UCSD-AML1 (cell line): ENCODE data around the gene SARS1.

Experiments
- DNase-seq: peaks from one replicate; lab custom pipeline; 2025; ENCODE audit not compliant: unreplicated experiment; lab: John Stamatoyannopoulos, UW

Gene SARS1

DNA sequence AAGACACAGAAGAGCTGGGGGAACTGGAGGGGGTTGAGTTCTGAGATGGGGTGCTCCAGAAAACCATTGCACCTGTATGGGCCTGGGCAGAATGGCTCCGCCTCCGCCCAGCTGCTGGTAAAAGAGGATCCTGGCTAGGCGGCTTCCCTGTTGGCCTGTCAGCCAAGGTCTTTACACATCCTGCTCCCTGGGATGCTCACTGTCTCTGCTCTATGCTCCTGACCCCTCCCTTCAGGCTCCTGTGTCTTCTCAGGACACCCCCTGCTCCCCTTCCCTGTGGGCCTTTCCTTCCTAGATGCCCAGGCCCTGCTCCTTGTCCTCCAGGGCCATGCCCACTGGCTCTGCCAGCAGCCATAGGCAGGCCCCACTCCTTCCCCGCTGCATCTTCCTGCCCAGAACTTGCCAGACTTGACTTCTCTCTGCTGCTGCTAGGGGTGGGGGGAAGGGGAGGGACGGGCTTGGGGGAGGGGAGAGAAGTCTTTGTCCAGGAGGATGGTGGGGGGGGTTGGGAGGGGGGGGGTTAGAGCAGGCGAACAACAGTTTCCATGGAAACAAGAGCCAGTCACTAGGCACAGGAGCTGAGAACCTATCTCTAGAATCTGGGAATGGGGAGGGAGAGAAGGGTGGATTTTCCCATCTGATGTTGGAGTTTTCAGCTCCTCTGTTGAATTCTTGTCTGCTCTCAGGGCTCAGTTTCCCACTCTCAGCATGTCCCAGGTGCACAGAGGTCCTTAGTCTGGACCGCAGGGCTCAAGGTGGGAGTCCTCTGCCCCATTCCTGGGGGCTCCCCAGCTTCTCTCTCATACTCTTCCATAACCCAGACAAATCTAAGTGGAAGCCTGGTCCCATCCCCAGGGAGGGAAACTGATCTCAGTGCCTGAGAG lies 46.2 kb downstream of the SARS1 start:
- no peak for DNase-seq

DNA sequence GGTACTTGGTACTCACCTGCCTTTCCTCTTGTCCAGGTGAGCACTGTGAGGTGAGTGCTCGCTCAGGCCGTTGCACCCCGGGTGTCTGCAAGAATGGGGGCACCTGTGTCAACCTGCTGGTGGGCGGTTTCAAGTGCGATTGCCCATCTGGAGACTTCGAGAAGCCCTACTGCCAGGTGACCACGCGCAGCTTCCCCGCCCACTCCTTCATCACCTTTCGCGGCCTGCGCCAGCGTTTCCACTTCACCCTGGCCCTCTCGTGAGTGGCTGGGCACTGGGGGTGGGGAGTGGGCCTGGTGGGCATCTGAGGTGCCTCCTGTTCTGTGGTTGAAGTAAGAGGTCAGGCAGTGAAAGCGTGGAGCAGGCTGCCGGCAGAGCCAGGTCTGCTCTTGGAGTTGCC lies 47.3 kb downstream of the SARS1 start:
- no peak for DNase-seq

DNA sequence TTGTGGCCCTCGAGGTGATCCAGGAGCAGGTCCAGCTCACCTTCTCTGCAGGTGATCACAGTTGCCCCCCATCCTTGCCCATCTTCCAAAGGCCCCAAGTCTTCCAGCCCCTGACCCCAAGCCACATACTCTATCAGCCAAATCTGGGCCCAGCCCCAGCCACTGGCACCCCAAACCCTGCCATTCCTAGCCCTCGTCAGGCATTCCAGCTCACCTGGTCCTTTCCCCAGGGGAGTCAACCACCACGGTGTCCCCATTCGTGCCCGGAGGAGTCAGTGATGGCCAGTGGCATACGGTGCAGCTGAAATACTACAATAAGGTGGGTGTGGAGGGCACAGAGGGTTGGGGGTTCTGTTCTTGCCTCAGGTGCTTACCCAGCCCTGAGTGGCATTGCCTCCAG lies 47.9 kb downstream of the SARS1 start:
- DNase-seq: no peak

DNA sequence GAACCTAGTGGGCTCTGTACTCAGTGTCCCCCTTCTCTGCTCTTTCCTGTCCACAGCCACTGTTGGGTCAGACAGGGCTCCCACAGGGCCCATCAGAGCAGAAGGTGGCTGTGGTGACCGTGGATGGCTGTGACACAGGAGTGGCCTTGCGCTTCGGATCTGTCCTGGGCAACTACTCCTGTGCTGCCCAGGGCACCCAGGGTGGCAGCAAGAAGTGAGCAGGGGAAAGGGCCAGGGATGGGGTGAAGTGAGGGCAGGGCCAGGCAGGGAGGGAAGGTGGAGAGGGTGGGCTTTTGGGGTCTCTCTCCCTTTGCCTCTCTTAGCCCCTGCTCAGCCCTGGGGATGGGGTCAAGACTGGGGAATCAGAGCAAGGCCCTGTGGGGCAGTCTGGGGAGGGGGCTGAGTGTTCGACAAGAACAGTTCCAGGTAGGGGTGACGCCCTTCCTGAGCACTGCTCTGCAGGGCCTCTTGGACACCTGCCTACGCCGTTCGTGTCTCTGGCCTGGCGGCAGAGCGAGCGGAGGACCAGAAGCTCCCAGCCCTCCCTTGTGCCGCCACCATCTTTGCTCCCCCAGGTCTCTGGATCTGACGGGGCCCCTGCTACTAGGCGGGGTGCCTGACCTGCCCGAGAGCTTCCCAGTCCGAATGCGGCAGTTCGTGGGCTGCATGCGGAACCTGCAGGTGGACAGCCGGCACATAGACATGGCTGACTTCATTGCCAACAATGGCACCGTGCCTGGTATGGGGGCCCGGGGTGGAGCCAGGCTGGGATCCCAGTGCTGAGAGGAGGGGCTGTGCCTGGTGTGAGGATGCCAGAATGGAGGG lies 48.7 kb downstream of the SARS1 start:
- DNase-seq: no peak

DNA sequence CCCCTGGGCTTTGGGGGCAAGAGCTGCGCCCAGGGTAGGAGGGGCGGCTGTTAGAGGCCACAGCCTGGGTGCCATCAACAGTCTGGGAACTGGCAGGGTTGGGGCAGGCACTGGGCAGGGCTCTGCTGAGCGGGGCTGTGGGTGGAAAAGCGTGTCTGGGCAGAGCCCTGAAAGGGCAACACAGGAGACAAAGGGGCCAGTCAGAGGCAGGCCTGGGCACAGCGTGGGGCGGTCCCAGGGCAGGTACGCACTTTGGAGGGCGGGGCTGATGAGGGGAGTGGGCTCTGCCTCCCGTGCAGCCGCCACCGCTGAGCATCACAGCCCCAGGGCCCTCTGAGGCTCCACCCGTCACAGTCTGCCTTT lies 49.5 kb downstream of the SARS1 start:
- DNase-seq: no peak

DNA sequence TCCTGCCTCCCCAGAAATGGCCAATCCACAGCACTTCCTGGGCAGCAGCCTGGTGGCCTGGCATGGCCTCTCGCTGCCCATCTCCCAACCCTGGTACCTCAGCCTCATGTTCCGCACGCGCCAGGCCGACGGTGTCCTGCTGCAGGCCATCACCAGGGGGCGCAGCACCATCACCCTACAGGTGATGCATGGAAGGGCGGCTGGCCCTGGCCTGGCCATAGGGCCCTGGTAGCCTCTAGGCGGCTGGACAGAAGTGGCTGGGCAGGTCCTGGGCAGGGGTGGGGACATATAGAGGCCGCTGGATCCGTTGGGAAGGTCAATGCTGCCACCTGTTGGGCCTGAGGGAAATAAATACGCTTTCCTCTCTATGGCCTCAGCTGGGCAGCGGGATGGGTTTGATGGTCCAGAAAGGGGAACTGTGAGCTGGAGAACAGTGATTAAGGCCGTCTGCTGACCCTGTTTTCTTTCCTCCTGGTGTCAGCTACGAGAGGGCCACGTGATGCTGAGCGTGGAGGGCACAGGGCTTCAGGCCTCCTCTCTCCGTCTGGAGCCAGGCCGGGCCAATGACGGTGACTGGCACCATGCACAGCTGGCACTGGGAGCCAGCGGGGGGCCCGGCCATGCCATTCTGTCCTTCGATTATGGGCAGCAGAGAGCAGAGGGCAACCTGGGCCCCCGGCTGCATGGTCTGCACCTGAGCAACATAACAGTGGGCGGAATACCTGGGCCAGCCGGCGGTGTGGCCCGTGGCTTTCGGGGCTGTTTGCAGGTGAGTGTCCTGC lies 50.1 kb downstream of the SARS1 start:
- DNase-seq: peak; percentile 80

DNA sequence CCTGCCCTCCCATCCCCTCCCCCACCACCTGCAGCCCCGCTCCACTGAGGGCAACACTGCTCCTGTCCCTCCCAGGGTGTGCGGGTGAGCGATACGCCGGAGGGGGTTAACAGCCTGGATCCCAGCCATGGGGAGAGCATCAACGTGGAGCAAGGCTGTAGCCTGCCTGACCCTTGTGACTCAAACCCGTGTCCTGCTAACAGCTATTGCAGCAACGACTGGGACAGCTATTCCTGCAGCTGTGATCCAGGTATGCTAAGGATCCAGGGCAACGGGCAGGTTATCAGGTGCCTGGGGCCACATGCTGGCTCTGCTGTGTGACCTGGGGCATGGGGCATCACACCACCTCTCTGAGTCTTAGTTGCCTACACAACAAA lies 50.6 kb downstream of the SARS1 start:
- DNase-seq: no peak

DNA sequence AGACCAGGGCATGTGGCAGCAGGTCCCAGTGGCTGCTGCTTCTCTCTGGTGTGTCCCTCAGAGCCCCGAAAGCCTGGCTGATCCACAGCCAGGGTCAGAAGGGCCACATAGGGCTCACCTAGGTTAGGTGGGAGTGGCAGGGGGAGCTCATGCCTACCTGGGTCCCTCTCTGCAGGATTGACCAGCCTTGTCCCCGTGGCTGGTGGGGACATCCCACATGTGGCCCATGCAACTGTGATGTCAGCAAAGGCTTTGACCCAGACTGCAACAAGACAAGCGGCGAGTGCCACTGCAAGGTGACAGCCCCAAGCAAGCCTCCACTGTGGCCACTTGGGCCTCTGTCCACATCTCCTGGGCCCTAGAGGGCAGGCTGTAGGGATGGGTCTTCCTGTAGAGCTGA lies 51.3 kb downstream of the SARS1 start:
- no peak for DNase-seq

DNA sequence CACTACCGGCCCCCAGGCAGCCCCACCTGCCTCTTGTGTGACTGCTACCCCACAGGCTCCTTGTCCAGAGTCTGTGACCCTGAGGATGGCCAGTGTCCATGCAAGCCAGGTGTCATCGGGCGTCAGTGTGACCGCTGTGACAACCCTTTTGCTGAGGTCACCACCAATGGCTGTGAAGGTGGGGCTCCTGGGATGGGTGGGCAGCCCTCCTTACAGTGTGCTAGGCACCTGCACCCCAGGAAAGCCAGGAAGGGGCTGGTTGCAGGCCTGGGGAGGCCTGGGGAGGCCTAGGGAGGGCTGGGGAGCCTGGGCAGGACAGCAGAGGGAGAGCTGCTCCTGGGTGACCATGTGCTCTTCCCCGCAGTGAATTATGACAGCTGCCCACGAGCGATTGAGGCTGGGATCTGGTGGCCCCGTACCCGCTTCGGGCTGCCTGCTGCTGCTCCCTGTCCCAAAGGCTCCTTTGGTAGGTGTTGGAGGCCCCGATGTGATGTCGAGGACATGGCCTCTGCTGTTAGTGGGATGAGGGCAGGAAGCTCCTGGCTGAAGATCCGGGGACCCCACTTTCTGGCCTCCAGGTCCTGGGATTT lies 52.1 kb downstream of the SARS1 start:
- no peak for DNase-seq

DNA sequence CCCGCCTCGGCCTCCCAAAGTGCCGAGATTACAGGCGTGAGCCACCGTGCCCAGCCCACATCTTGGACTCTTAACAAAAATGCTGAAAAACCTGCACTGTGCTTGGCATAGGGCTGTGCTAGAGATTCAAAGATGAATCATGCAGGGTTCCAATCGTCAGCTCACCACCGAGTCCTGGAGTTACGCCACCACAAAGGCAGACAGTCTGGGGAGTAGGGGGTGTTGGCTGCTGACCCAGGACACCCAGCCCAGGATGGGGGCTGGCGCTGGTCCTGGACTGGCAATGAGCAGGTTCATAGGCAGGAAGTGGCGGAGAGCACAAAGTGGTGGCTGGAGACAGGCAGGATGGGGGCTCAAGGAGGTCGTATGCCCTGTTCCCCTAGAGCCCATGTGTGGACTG lies 53.2 kb downstream of the SARS1 start:
- DNase-seq: no peak

DNA sequence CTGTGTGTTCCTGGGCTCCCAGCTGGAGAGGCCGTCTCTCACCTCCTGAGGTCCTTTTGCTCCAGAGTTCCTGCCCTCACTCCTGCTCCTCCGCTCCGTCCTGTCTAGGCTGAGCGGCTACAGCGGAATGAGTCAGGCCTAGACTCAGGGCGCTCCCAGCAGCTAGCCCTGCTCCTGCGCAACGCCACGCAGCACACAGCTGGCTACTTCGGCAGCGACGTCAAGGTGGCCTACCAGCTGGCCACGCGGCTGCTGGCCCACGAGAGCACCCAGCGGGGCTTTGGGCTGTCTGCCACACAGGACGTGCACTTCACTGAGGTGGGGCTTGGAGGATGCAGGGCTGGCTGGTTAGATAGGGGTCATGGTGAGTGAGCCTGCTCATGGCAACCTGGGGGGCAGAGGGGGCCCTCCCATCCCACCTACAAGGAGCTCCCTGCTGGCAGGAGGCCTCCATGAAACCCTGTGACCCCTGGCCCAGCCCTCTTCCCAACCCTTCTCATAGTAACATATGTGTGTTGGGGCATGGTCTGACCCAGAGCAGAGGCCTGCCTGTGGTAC lies 54.1 kb downstream of the SARS1 start:
- no peak for DNase-seq

DNA sequence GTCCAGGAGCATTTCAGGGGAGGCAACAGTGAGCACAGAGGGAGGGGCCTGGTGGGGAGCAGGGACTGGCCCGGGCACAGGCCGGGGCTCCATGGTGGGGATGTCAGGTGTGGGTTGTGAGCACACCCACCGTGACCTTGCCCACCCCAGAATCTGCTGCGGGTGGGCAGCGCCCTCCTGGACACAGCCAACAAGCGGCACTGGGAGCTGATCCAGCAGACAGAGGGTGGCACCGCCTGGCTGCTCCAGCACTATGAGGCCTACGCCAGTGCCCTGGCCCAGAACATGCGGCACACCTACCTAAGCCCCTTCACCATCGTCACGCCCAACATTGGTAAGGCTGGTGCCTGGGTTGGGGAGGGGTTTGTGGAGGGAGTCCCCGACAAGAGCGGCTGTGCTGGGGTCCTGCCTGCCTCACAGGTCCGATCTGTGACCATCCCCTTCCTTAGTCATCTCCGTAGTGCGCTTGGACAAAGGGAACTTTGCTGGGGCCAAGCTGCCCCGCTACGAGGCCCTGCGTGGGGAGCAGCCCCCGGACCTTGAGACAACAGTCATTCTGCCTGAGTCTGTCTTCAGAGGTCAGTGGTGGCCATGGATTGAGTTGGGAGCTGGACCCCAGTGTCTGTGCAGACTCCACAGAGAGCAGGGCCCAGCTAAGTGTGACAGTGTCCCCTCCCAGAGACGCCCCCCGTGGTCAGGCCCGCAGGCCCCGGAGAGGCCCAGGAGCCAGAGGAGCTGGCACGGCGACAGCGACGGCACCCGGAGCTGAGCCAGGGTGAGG lies 54.9 kb downstream of the SARS1 start:
- DNase-seq: no peak

DNA sequence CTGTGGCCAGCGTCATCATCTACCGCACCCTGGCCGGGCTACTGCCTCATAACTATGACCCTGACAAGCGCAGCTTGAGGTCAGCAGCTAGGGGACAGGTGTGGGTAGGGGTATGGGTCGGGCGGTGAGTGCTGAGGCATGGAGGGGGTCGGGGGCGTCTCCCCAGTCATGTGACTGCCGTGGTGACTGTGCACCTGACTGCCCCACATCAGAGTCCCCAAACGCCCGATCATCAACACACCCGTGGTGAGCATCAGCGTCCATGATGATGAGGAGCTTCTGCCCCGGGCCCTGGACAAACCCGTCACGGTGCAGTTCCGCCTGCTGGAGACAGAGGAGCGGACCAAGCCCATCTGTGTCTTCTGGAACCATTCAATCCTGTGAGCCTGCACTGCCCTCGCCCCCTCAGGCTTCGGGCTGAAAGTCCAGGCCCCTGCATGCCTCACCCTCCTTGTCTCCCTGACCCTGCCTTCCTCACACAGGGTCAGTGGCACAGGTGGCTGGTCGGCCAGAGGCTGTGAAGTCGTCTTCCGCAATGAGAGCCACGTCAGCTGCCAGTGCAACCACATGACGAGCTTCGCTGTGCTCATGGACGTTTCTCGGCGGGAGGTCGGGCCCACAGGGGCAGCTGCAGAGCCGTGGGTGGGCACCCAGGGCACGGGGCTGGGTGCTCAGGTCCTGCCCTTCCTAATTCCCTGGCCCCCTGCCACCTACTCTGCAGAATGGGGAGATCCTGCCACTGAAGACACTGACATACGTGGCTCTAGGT lies 55.7 kb downstream of the SARS1 start:
- DNase-seq: no peak

DNA sequence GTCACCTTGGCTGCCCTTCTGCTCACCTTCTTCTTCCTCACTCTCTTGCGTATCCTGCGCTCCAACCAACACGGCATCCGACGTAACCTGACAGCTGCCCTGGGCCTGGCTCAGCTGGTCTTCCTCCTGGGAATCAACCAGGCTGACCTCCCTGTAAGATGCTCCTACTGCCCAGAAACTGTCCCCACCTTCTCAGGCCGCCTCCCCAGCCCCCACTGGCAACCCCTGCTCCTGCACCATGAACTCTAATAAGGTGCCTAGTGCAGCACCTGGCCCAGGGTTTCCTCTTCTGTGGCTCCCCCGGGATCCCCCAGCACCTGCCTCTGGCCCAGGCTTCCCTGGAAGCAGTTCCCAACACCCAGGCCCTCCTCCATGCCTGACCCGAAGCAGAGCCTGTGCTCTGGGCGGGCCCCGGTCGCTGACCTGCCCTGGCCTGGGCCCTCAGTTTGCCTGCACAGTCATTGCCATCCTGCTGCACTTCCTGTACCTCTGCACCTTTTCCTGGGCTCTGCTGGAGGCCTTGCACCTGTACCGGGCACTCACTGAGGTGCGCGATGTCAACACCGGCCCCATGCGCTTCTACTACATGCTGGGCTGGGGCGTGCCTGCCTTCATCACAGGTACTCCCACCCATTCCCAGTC lies 56.4 kb downstream of the SARS1 start:
- DNase-seq: no peak

DNA sequence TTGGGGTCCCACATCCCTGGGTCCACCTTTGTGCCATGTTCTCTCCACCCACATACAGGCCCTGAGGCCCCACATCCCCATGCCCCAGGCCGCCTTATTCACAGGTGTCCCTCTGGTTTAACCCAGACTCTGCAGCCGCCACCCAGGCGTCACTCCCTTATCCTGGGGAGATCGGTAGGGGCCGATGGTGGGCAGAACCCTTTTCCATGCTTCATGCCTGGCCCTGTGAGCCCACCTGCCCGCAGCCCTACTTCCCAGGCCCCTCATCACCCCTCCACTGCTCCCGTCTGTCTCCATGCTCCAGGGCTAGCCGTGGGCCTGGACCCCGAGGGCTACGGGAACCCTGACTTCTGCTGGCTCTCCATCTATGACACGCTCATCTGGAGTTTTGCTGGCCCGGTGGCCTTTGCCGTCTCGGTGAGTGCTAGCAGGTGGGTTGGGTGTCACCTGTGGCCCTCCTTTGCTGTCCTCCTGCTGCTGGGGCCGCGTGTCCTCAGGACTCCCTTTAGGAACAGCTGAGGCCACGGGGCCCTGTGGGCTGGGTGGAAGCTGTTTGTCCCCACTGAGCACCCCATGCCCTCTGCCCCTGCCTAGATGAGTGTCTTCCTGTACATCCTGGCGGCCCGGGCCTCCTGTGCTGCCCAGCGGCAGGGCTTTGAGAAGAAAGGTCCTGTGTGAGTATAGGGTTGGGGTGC lies 57.1 kb downstream of the SARS1 start:
- DNase-seq: no peak

DNA sequence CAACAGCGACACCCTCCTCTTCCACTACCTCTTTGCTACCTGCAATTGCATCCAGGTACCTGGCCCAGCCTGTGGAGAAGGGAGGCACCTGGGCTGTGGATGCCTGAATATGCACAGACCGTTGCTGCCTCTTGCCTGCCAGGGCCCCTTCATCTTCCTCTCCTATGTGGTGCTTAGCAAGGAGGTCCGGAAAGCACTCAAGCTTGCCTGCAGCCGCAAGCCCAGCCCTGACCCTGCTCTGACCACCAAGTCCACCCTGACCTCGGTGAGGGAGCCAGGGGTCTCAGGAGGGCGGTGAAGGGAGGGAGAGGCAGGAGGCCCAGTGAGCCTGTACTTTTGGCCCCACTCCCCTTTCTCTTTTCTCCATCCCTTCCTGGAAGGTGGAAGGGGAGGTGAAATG lies 57.7 kb downstream of the SARS1 start:
- no peak for DNase-seq

DNA sequence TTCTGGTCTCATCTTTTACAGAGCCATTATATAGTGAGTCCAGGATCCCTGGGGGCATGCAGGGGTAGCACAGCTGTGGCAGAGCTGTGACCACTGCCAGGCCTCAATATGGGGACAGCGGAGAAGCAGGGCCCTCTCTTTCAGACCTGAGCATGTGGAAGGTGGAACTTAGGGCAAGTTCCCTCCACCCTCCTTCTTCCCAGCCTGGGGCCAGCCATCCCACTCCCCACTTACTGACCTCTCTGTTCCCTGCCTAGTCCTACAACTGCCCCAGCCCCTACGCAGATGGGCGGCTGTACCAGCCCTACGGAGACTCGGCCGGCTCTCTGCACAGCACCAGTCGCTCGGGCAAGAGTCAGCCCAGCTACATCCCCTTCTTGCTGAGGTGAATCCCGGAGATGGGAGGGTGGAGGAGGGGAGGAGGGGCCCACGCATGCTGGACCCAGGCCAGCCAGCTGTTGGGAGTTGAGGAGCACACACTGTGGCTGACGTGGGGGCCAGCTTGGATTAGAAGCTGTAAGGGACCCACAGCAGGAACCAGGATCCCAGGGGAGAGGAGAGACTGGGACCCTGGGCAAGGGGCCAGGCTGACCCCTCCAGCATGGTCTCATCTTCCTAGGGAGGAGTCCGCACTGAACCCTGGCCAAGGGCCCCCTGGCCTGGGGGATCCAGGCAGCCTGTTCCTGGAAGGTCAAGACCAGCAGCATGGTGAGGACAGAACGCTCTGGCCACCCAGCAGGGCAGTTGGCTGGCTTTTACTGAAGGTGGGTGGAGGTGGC lies 58.5 kb downstream of the SARS1 start:
- no peak for DNase-seq
